WTC11 (cell line): ENCODE results near the gene GLT6D1. TPM values are rescaled to one million over a fixed set of nuclear protein-coding genes. Genes with fewer than 3 reads are reported as not detected.
"Not testable (repeated sequence)": the region's sequence is repeated elsewhere in the genome, so short reads cannot be mapped to it uniquely, and the experiment has no call there.

Experiments used
- ATAC-seq: fragments of 200-7000 bp; cut with Tn5 transposase; 2 replicates; pipeline ENCODE4 v1.10.0; 2021; ENCODE audit warnings: mild to moderate bottlenecking, moderate library complexity
- CTCF ChIA-PET: fragments of 300-600 bp; sonication (Branson Sonifier 250); formaldehyde crosslinking; loops from one replicate; lab custom pipeline; 2021; ENCODE audit warnings: antibody characterized with exemption; lab: Charles Lee
- POLR2A ChIA-PET: fragments of 350-600 bp; sonication (Branson Sonifier 250); formaldehyde crosslinking; loops from one replicate; lab custom pipeline; 2021; ENCODE audit warnings: antibody characterized with exemption; lab: Charles Lee
- DNase-seq: peaks from one replicate; pipeline ENCODE4 v3.0.0; 2021; ENCODE audit warnings: low spot score
- H3K27ac Mint-ChIP-seq: 2 replicates; pipeline ENCODE4 v1.8.0; 2021; ENCODE audit warnings: mixed read lengths
- H3K27me3 Mint-ChIP-seq: 2 replicates; pipeline ENCODE4 v1.8.0; 2021; ENCODE audit warnings: low read depth, mild to moderate bottlenecking, moderate library complexity, mixed read lengths
- H3K36me3 Mint-ChIP-seq: 2 replicates; pipeline ENCODE4 v1.8.0; 2021; ENCODE audit warnings: mixed read lengths
- H3K4me1 Mint-ChIP-seq: 2 replicates; pipeline ENCODE4 v1.8.0; 2022; ENCODE audit warnings: mixed read lengths
- H3K4me3 Mint-ChIP-seq: 2 replicates; pipeline ENCODE4 v1.8.0; 2021; ENCODE audit warnings: mild to moderate bottlenecking, moderate library complexity, mixed read lengths
- H3K9me3 Mint-ChIP-seq: 2 replicates; pipeline ENCODE4 v1.8.0; 2021; ENCODE audit warnings: mixed read lengths
- CREB1 ChIP-seq: sonication (generic); formaldehyde crosslinking; IDR thresholded peaks from 2 replicates; pipeline ENCODE4 v1.8.0; 2023; ENCODE audit warnings: mild to moderate bottlenecking, missing genetic modification reagents
- CREM ChIP-seq: sonication (generic); formaldehyde crosslinking; IDR thresholded peaks from 2 replicates; pipeline ENCODE4 v1.8.1; 2022; ENCODE audit warnings: mild to moderate bottlenecking, missing genetic modification reagents, moderate library complexity
- FOXP1 ChIP-seq: sonication (generic); formaldehyde crosslinking; IDR thresholded peaks from 2 replicates; pipeline ENCODE4 v1.8.0; 2022; ENCODE audit warnings: missing genetic modification reagents, mild to moderate bottlenecking, moderate library complexity, borderline replicate concordance
- GABPB1 ChIP-seq: sonication (generic); formaldehyde crosslinking; IDR thresholded peaks from 2 replicates; pipeline ENCODE4 v1.8.1; 2023; ENCODE audit warnings: mild to moderate bottlenecking, missing genetic modification reagents
- GTF2I ChIP-seq: fragments of 250-450 bp; sonication (Bioruptor Pico); conservative IDR thresholded peaks from 2 replicates; pipeline ENCODE4 v1.4.0; 2021; ENCODE audit warnings: mild to moderate bottlenecking
- NFE2L1 ChIP-seq: sonication (generic); formaldehyde crosslinking; IDR thresholded peaks from 2 replicates; pipeline ENCODE4 v1.8.1; 2023; ENCODE audit warnings: missing genetic modification reagents
- NR1H2 ChIP-seq: sonication (generic); formaldehyde crosslinking; IDR thresholded peaks from 2 replicates; pipeline ENCODE4 v1.9.0; 2021; ENCODE audit warnings: mild to moderate bottlenecking, moderate library complexity, missing genetic modification reagents
- RORB ChIP-seq: fragments of 250-450 bp; sonication (Bioruptor Pico); IDR thresholded peaks from 2 replicates; pipeline ENCODE4 v1.9.0; 2021; ENCODE audit warnings: mild to moderate bottlenecking
- SMAD3 ChIP-seq: sonication (generic); formaldehyde crosslinking; IDR thresholded peaks from 2 replicates; pipeline ENCODE4 v1.8.0; 2022; ENCODE audit warnings: missing genetic modification reagents, mild to moderate bottlenecking, borderline replicate concordance
- SOX15 ChIP-seq: fragments of 250-450 bp; sonication (Bioruptor Pico); IDR thresholded peaks from 2 replicates; pipeline ENCODE4 v1.9.0; 2021; ENCODE audit warnings: mild to moderate bottlenecking
- TEAD4 ChIP-seq: sonication (generic); formaldehyde crosslinking; IDR thresholded peaks from 2 replicates; pipeline ENCODE4 v1.8.0; 2022; ENCODE audit warnings: mild to moderate bottlenecking, missing genetic modification reagents
- ZNF121 ChIP-seq: sonication (generic); formaldehyde crosslinking; IDR thresholded peaks from 2 replicates; pipeline ENCODE4 v1.8.0; 2023; ENCODE audit warnings: missing genetic modification reagents
- ZNF219 ChIP-seq: sonication (generic); formaldehyde crosslinking; IDR thresholded peaks from 2 replicates; pipeline ENCODE4 v1.8.0; 2023; ENCODE audit warnings: missing genetic modification reagents, mild to moderate bottlenecking, borderline replicate concordance
- ZNF317 ChIP-seq: sonication (generic); formaldehyde crosslinking; IDR thresholded peaks from 2 replicates; pipeline ENCODE4 v1.8.1; 2023; ENCODE audit warnings: low read depth, mild to moderate bottlenecking, moderate library complexity, missing genetic modification reagents, borderline replicate concordance
- ZNF671 ChIP-seq: fragments of 250-450 bp; sonication (Bioruptor Pico); IDR thresholded peaks from 2 replicates; pipeline ENCODE4 v1.8.0; 2021; ENCODE audit warnings: mild to moderate bottlenecking
- total RNA-seq: library from RNA; stranded (reverse); gene quantifications from 3 replicates; pipeline ENCODE4 v1.2.3, GENCODE V29; 2021
- TF ChIP-seq, protein P1 (sequence below): sonication (generic); formaldehyde crosslinking; conservative IDR thresholded peaks from 2 replicates; pipeline ENCODE4 v1.8.1; 2023; ENCODE audit warnings: mild to moderate bottlenecking, low read depth, missing genetic modification reagents, moderate library complexity
- TF ChIP-seq, protein P2 (sequence below): sonication (generic); formaldehyde crosslinking; IDR thresholded peaks from 2 replicates; pipeline ENCODE4 v1.8.0; 2023; ENCODE audit warnings: missing genetic modification reagents, mild to moderate bottlenecking, borderline replicate concordance
- TF ChIP-seq, protein P3 (sequence below): sonication (generic); formaldehyde crosslinking; IDR thresholded peaks from 2 replicates; pipeline ENCODE4 v1.8.1; 2023; ENCODE audit warnings: mild to moderate bottlenecking, missing genetic modification reagents
- TF ChIP-seq, protein P4 (sequence below): sonication (generic); formaldehyde crosslinking; IDR thresholded peaks from 2 replicates; pipeline ENCODE4 v1.8.0; 2023; ENCODE audit warnings: mild to moderate bottlenecking, missing genetic modification reagents

GLT6D1 gene
- total RNA-seq, 1 experiment from 2014 or later: 0.37 TPM

DNA sequence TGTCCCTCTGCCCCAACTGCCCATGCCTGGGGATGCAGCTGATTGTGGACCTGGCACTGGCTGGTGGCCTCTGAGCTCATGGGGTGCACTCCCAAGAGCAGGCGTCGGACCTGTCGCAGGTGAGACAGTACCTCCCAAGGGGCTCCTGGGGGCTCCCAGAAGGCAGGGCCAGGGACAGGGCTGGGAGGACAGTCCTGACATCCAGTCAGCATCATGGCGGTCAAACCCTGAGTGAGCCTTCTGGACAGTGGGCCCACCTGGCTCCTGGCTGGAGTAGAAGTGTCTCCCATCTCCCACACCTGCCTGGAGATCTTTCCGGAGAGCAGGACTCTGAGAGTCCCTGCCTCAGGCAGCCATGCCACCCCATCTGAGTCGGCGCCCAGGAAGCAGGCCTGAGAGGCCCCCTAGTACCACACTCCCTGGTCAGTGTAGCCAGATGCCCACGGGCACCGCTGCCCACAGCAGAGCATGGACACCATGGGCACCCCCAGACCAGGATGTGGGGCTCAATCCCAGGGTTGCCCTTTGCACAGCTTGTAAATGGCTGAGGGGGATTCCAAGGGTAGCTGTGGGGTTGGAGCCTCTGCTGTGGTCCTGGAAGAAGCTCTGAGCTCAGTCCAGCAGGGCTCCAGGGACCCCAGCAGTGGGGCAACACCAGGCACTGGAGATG lies 30.4 kb upstream of the GLT6D1 start:
- ChIA-PET POLR2A (no interaction called here), CTCF (no interaction called here)
- no peaks in the 10 kb centered on the region for H3K27me3 Mint-ChIP-seq

DNA sequence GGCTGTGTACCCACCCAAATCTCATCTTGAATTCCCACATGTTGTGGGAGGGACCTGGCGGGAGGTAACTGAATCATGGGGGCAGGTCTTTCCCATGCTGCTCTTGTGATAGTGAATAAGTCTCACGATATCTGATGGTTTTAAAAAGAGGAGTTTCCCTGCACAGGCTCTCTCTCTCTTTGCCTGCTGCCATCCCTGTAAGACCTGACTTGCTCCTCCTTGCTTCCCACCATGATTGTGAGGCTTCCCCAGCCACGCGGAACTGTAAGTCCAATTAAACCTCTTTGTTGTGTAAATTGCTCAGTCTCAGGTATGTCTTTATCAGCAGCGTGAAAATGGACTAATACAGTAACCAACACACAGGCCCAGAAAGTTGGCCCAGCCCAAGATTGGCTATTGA lies 29.7 kb upstream of the GLT6D1 start:
- Mint-ChIP-seq H3K36me3 (peaks cover 11% of the 10 kb centered on the region), H3K9me3 (peaks cover 11% of the 10 kb centered on the region)
- CTCF ChIA-PET, POLR2A ChIA-PET, H3K4me3 Mint-ChIP-seq, H3K4me1 Mint-ChIP-seq, H3K27ac Mint-ChIP-seq, ATAC-seq, DNase-seq, H3K27me3 Mint-ChIP-seq: not testable (repeated sequence)

More for the DNA sequence above, 30.4 kb upstream of the GLT6D1 start:
- Mint-ChIP-seq H3K36me3 (peaks cover 11% of the 10 kb centered on the region), H3K4me3 (no peak overlapping the region)
- ATAC-seq: no peak
- no peak for DNase-seq
- TF ChIP-seq ZNF671 (CRISPR knock-in tag): no peak
- no peak for TF ChIP-seq NFE2L1 (CRISPR knock-in tag)
- no peak for TF ChIP-seq GTF2I (CRISPR knock-in tag)
- no peak for TF ChIP-seq ZNF317 (CRISPR knock-in tag)
- TF ChIP-seq TEAD4 (CRISPR knock-in tag): no peak
- TF ChIP-seq, protein P1, sequence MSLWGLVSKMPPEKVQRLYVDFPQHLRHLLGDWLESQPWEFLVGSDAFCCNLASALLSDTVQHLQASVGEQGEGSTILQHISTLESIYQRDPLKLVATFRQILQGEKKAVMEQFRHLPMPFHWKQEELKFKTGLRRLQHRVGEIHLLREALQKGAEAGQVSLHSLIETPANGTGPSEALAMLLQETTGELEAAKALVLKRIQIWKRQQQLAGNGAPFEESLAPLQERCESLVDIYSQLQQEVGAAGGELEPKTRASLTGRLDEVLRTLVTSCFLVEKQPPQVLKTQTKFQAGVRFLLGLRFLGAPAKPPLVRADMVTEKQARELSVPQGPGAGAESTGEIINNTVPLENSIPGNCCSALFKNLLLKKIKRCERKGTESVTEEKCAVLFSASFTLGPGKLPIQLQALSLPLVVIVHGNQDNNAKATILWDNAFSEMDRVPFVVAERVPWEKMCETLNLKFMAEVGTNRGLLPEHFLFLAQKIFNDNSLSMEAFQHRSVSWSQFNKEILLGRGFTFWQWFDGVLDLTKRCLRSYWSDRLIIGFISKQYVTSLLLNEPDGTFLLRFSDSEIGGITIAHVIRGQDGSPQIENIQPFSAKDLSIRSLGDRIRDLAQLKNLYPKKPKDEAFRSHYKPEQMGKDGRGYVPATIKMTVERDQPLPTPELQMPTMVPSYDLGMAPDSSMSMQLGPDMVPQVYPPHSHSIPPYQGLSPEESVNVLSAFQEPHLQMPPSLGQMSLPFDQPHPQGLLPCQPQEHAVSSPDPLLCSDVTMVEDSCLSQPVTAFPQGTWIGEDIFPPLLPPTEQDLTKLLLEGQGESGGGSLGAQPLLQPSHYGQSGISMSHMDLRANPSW (CRISPR knock-in tag): no peak
- TF ChIP-seq, protein P2, sequence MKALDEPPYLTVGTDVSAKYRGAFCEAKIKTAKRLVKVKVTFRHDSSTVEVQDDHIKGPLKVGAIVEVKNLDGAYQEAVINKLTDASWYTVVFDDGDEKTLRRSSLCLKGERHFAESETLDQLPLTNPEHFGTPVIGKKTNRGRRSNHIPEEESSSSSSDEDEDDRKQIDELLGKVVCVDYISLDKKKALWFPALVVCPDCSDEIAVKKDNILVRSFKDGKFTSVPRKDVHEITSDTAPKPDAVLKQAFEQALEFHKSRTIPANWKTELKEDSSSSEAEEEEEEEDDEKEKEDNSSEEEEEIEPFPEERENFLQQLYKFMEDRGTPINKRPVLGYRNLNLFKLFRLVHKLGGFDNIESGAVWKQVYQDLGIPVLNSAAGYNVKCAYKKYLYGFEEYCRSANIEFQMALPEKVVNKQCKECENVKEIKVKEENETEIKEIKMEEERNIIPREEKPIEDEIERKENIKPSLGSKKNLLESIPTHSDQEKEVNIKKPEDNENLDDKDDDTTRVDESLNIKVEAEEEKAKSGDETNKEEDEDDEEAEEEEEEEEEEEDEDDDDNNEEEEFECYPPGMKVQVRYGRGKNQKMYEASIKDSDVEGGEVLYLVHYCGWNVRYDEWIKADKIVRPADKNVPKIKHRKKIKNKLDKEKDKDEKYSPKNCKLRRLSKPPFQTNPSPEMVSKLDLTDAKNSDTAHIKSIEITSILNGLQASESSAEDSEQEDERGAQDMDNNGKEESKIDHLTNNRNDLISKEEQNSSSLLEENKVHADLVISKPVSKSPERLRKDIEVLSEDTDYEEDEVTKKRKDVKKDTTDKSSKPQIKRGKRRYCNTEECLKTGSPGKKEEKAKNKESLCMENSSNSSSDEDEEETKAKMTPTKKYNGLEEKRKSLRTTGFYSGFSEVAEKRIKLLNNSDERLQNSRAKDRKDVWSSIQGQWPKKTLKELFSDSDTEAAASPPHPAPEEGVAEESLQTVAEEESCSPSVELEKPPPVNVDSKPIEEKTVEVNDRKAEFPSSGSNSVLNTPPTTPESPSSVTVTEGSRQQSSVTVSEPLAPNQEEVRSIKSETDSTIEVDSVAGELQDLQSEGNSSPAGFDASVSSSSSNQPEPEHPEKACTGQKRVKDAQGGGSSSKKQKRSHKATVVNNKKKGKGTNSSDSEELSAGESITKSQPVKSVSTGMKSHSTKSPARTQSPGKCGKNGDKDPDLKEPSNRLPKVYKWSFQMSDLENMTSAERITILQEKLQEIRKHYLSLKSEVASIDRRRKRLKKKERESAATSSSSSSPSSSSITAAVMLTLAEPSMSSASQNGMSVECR (CRISPR knock-in tag): no peak
- no peak for TF ChIP-seq CREB1 (CRISPR knock-in tag)
- no peak for TF ChIP-seq RORB (CRISPR knock-in tag)
- no peak for TF ChIP-seq CREM
- TF ChIP-seq GABPB1 (CRISPR knock-in tag): no peak
- TF ChIP-seq, all 79 proteins: peak for 0
- Mint-ChIP-seq H3K27ac (no peak overlapping the region), H3K4me1 (no peaks in the 10 kb centered on the region; the same call in 1 of the 2 replicates), H3K9me3 (peaks cover 11% of the 10 kb centered on the region)

DNA sequence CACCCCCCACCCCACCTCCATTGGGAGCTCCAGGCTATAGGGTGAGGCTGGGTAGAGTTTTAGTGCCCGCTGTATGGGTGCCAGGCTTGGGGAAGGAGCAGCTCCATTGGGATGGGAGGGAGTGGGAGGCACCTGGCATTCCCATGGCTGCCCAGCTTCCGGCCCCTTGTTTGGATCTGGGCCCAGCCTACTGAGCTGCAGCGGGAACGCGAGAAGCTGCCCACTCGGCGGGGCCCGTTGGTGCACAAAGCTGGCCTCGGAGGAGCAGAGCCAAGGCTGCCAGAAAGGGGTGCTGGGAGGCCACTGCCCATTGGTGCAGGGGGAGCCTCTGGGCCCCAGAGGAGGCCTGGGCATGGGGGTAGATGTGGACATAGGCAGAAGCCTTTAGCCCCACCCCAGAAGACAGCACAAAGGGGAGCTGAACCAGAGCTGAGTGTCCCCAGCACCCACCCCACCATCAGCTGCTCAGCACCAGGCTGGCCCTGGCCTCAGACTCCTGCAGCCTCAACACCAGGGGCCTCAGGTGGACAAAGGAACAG lies 28.2 kb upstream of the GLT6D1 start:
- no peak for ATAC-seq
- no peaks in the 10 kb centered on the region for H3K27me3 Mint-ChIP-seq
- H3K4me1 Mint-ChIP-seq: no peaks in the 10 kb centered on the region; the same call in 1 of the 2 replicates
- ChIA-PET CTCF (no interaction called here), POLR2A (no interaction called here)
- H3K4me3 Mint-ChIP-seq: no peak overlapping the region
- H3K36me3 Mint-ChIP-seq: peaks cover 11% of the 10 kb centered on the region
- DNase-seq: no peak
- peaks cover 11% of the 10 kb centered on the region for H3K9me3 Mint-ChIP-seq
- no peak overlapping the region for H3K27ac Mint-ChIP-seq
- TF ChIP-seq ZNF121 (CRISPR knock-in tag): no peak
- no peak for TF ChIP-seq NR1H2
- TF ChIP-seq ZNF219 (CRISPR knock-in tag): no peak
- TF ChIP-seq NFE2L1 (CRISPR knock-in tag): no peak
- TF ChIP-seq, protein P3, sequence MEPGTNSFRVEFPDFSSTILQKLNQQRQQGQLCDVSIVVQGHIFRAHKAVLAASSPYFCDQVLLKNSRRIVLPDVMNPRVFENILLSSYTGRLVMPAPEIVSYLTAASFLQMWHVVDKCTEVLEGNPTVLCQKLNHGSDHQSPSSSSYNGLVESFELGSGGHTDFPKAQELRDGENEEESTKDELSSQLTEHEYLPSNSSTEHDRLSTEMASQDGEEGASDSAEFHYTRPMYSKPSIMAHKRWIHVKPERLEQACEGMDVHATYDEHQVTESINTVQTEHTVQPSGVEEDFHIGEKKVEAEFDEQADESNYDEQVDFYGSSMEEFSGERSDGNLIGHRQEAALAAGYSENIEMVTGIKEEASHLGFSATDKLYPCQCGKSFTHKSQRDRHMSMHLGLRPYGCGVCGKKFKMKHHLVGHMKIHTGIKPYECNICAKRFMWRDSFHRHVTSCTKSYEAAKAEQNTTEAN (CRISPR knock-in tag): no peak
- no peak for TF ChIP-seq SOX15 (CRISPR knock-in tag)
- TF ChIP-seq SMAD3 (CRISPR knock-in tag): no peak
- no peak for TF ChIP-seq FOXP1 (CRISPR knock-in tag)
- TF ChIP-seq, protein P4, sequence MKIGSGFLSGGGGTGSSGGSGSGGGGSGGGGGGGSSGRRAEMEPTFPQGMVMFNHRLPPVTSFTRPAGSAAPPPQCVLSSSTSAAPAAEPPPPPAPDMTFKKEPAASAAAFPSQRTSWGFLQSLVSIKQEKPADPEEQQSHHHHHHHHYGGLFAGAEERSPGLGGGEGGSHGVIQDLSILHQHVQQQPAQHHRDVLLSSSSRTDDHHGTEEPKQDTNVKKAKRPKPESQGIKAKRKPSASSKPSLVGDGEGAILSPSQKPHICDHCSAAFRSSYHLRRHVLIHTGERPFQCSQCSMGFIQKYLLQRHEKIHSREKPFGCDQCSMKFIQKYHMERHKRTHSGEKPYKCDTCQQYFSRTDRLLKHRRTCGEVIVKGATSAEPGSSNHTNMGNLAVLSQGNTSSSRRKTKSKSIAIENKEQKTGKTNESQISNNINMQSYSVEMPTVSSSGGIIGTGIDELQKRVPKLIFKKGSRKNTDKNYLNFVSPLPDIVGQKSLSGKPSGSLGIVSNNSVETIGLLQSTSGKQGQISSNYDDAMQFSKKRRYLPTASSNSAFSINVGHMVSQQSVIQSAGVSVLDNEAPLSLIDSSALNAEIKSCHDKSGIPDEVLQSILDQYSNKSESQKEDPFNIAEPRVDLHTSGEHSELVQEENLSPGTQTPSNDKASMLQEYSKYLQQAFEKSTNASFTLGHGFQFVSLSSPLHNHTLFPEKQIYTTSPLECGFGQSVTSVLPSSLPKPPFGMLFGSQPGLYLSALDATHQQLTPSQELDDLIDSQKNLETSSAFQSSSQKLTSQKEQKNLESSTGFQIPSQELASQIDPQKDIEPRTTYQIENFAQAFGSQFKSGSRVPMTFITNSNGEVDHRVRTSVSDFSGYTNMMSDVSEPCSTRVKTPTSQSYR: no peak
- no peak for TF ChIP-seq GTF2I (CRISPR knock-in tag)
